ENCODE measurements around the gene TTLL4. TPM values are rescaled to one million over a fixed set of nuclear protein-coding genes. Genes with fewer than 3 reads are reported as not detected.

Gene TTLL4
- total and polyA plus RNA-seq, 2 of the 8 experiments (the other 6 are each of a cell fraction or from before 2014, with no cell fraction given): 71.1 to 105 TPM

GRCh38 chr2:218662827-218663226 lies 47.8 kb upstream of the TTLL4 start:
- Histone ChIP-seq H3K4me3 (ENCODE audit: extremely low read depth in 1 of 4, insufficient read depth in 2 of 4, low read depth in 3 of 4, low read length in 4 of 4) (no peak overlapping the region), H4K20me1 (replicated peaks in 1 of 2; ENCODE audit: control insufficient read depth in 1 of 2, insufficient read depth in 2 of 2, low read length in 2 of 2) (no peaks in the 10 kb centered on the region), H2BK20ac (ENCODE audit: low read length) (no peak overlapping the region), H4K5ac (ENCODE audit: insufficient read length, low read depth, low read length) (no peak overlapping the region), H3K9ac (replicated peaks in 1 of 4; ENCODE audit: extremely low read depth in 1 of 4, low read depth in 3 of 4, low read length in 3 of 4) (no peak overlapping the region), H2BK12ac (ENCODE audit: low read depth, low read length) (no peak overlapping the region), H2BK15ac (ENCODE audit: low read length) (no peak overlapping the region), H3K14ac (ENCODE audit: insufficient read length) (no peak overlapping the region), H4K91ac (replicated peaks; ENCODE audit: insufficient read length, low read length) (no peak overlapping the region), H3K23me2 (ENCODE audit: low read depth, low read length) (peaks cover 10% of the 10 kb centered on the region; the same call in 1 of the 2 replicates), H3K56ac (replicated peaks; ENCODE audit: insufficient read length, low read depth, low read length) (no peak overlapping the region), H3K27ac (ENCODE audit: low read depth, low read length) (no peak overlapping the region), H2BK5ac (ENCODE audit: low read depth, low read length) (no peak overlapping the region), H3K79me2 (ENCODE audit: control insufficient read depth in 1 of 2, insufficient read depth in 2 of 2, low read length in 2 of 2) (peaks cover 0 to 4% of the 10 kb centered on the region in 2 experiments; a peak in 1 of 4 replicates), H3K27me3 (replicated peaks in 1 of 4; ENCODE audit: control insufficient read depth in 3 of 4, extremely low read depth in 1 of 4, insufficient read depth in 3 of 4, low read length in 3 of 4) (no peaks in the 10 kb centered on the region), H3K4me1 (replicated peaks in 1 of 4; ENCODE audit: control insufficient read depth in 3 of 4, insufficient read depth in 4 of 4, low read length in 3 of 4) (peaks cover 0 to 5% (median under 1%) of the 10 kb centered on the region in 4 experiments; a peak in 2 of 7 replicates), H4K8ac (ENCODE audit: extremely low read depth, insufficient read depth, low read length) (no peak overlapping the region), H3K79me1 (ENCODE audit: low read depth, low read length) (0 out of 2 replicates have a peak, but pooled peaks cover 3% of the 10 kb centered on the region), H3K23ac (ENCODE audit: insufficient read length) (no peak overlapping the region), H2AK5ac (ENCODE audit: low read depth, low read length) (no peak overlapping the region), H3K4ac (replicated peaks; ENCODE audit: insufficient read length, low read depth, low read length) (no peak overlapping the region), H3K4me2 (ENCODE audit: insufficient read depth in 1 of 2, low read depth in 2 of 2, low read length in 2 of 2) (no peak overlapping the region), H3K9me3 (ENCODE audit: insufficient read depth in 2 of 2, low read depth in 1 of 2, low read length in 1 of 2) (no peaks in the 10 kb centered on the region), H3K18ac (ENCODE audit: extremely low read depth, low read length) (no peak overlapping the region), H2BK120ac (replicated peaks; ENCODE audit: low read depth, low read length) (no peak overlapping the region), H2AFZ (ENCODE audit: low read length) (no peak overlapping the region), H3K36me3 (ENCODE audit: control insufficient read depth in 2 of 4, insufficient read depth in 4 of 4, low read length in 3 of 4) (peaks cover 27 to 50% (median 43%) of the 10 kb centered on the region in 4 experiments)
- WGBS, 2 experiments (ENCODE audit: extremely low coverage in 1 of 2, insufficient coverage in 1 of 2, insufficient read length in 1 of 2, insufficient replicate concordance in 2 of 2, low coverage in 1 of 2, low lambda C conversion rate in 2 of 2, missing lambda C conversion rate in 1 of 2): 92% methylated on average over 9 of the region's 10 CpGs; no CpG with 5 or more reads in 1 of the 2 experiments
- ChIA-PET CTCF (ENCODE audit: partially characterized antibody) (interaction anchor here (1.2 to 2.0 kb wide), 3 partner anchors 14 to 390 kb away, joined by 3 to 5 read pairs (median 4); no protein-coding TSS in a partner anchor), POLR2A (ENCODE audit: partially characterized antibody) (interaction anchor here (6.6 kb wide), 1 partner anchor 11 kb away, joined by 95 read pairs; the partner anchor contains the start of genes RNF25 and STK36)
- no peak for DNase-seq (ENCODE audit: low read depth in 1 of 2, low spot score in 2 of 2)
- FAIRE-seq: no peak
- TF ChIP-seq FOSL1 (IDR thresholded peaks at IDR 0.05; ENCODE audit: insufficient read depth, low read depth, low read length): no peak
- TF ChIP-seq CEBPB (IDR thresholded peaks at IDR 0.05; ENCODE audit: low read depth, low read length): no peak
- TF ChIP-seq CREB1 (IDR thresholded peaks at IDR 0.05): no peak
- TF ChIP-seq EGR1 (IDR thresholded peaks at IDR 0.05; ENCODE audit: borderline replicate concordance, low read depth, low read length): no peak
- TF ChIP-seq GABPA (IDR thresholded peaks at IDR 0.05; ENCODE audit: borderline replicate concordance, insufficient read depth, low read length): no peak
- TF ChIP-seq SIN3A (conservative IDR thresholded peaks at IDR 0.05 in 1 of 2, IDR thresholded peaks at IDR 0.05 in 1 of 2; ENCODE audit: low read depth in 1 of 2, low read length in 2 of 2): no peak
- TF ChIP-seq RNF2 (IDR thresholded peaks at IDR 0.05; ENCODE audit: borderline replicate concordance, low read depth, low read length, missing control alignments, poor library complexity, severe bottlenecking): no peak
- TF ChIP-seq EZH2 (IDR thresholded peaks at IDR 0.05; ENCODE audit: low read depth, low read length, severe bottlenecking): no peak
- TF ChIP-seq HDAC6 (IDR thresholded peaks at IDR 0.05; ENCODE audit: low read depth, low read length): no peak
- TF ChIP-seq E2F6 (IDR thresholded peaks at IDR 0.05): no peak
- TF ChIP-seq SUZ12 (IDR thresholded peaks at IDR 0.05; ENCODE audit: low read length): no peak
- no peak for TF ChIP-seq SP2 (IDR thresholded peaks at IDR 0.05; ENCODE audit: low read length)
- TF ChIP-seq JUND (IDR thresholded peaks at IDR 0.05; ENCODE audit: low read length): no peak

Measured in H1 (cell line).